NT2/D1 (cell line): ENCODE results near the gene MYF5.

Source experiments
- SUZ12 ChIP-seq: IDR thresholded peaks from 2 replicates; pipeline ENCODE4 v1.6.1; 2011; ENCODE audit not compliant: insufficient read length, insufficient read depth; ENCODE audit errors: extremely low read depth
- YY1 ChIP-seq: IDR thresholded peaks from 2 replicates; pipeline ENCODE4 v1.6.1; 2011; ENCODE audit not compliant: insufficient read length, insufficient read depth
- ZNF274 ChIP-seq: IDR thresholded peaks from 2 replicates; pipeline ENCODE4 v1.6.1; 2011; ENCODE audit warnings: mild to moderate bottlenecking, low read depth, low read length

DNA sequence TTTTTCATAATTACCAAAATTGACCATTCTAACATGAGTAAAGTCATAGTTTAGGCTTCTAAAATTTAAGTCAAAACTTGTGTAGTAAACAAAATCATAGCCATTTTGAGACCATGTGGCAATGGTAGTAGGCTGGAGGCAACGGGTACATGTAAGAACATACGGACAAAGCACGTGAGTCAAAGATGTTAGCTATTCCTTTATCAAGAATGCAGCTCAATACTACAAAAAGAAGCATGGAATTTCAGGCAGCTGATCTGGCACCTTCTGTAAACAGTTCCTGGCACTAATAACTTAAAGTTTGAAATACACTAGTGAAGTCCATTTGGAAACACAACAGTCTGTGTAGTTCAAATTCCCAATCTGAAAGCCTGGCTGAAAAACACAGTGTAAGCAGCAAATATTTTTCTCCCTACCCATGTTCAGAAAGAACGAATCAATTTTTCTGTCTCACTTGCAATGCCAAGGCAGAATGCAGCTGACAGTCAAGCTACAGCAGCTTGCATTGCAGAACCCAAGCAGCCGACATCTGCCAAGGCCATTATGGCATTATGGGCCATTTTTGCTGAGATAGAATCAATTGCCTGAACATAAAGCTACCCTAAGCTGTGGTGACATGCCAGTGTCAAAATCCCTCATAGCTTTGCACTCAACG, 29.3 kb downstream of the MYF5 start:
- TF ChIP-seq ZNF274 (no peak), SUZ12 (no peak), YY1 (no peak)
